Bone marrow (tissue), 2 donors: ENCODE data around the gene SORCS1.

Source experiments
- DNase-seq, 2 donors: peaks; one replicate each; lab custom pipeline; 2025; lab: John Stamatoyannopoulos, UW

SORCS1 gene

DNA sequence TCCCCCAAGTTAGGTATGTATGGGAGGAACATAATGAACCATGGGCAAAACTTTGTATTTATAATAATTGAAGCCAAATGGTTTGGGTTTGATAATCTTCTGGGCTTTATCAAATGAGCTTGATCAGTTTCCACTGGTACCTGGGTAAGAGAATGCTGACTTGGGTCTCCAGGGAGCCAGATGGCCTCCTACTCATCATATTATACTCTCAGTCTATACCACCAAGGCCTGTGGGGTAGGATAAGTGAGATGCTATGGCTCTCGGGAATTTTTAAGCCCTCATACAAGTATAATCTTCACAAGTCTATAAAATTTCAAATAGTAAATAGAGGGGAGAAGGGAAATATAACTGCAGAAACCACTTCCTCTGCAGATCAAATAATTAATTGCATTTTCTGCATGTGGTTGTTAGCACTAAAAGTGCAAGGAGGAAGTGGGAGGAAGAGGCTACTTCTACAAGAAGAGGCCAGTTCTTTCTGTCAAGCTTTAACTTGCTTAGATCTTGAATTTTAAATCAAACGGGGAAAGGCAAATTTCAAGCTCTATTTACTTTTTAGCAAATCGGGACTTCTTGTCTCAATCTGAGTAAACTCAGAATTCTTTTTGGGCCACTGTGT, 349.0 kb downstream of the SORCS1 start:
- DNase-seq = no peak

DNA sequence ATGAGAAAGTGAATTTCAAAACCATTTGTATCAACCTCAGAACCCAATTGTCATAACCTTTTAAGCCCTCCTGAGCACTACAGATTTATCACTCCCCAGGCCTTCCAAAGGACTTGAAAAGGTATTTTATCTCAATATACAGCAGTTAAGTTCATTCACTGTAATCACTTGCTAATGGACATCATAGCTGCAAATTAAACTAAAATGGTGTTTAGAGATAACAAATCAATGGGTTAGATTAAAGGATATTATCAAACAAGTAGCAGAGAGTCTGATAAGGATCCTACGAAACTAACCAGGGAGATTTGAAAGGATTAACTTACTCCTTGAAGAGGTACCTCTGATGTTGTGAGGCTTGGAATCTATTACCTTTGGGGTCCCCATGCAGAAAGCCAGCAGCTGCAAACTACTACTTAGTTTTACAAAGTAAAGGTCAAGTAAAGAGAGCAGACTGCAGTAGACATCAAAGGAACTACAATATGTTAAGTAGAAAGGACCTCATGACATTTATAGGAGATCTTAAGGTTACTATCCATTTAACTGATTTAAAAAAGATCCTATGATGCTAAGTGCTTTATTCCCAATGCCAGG, 359.4 kb downstream of the SORCS1 start:
- no peak for DNase-seq

DNA sequence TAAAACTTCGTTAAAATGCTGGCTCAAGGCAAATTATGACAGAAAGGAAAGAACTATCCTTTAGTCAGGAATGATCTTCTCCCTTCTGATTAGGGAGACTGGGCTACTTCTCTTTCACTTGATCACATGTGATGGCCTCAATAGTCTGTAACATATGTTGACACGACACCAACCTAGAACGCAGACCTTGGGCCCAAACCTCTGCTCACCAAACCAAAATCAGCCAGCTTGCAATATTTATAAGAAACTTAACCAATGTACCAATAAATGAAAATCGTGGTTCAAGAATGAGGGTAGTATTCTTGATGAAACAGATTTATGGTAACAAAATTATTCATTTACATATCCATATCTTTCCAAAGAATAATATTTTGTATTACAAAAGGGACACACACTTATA, 361.6 kb downstream of the SORCS1 start:
- DNase-seq = no peak

DNA sequence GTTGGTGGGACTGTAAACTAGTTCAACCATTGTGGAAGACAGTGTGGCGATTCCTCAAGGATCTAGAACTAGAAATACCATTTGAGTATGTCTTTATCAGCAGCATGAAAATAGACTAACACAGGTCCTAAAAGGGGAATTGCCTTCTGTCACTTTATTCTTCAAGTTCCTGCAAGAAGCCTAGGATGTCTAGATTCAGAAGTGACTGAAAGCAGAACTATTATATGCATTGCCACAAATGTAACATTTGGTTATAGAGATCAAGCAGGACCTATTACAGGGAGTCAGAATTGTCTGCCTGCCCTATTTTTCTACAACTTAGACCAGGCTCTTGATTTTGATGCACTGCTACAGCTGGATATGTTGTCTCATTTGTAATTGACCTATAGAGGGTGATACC, 364.7 kb downstream of the SORCS1 start:
- peak in 1 of 2 donors; percentile 15 for DNase-seq

DNA sequence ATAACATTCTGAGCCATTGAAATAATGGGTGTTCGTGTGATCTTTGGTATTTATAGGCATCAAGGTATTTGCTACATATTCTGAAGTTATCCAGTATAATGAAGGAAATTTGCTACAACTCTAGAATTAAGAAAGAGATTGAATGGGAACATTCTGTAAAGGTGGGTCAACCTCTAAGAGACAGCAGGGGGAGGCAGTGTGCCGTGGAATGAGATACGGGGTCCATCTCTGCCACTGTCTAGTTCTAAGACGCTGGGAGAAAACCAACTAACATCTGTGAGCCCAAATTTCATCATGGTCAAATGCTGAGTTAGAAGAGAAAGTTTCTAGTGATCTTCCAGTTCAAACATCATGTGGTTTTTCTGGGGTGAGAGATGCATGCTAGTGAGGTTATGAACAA, 368.9 kb downstream of the SORCS1 start:
- DNase-seq = no peak

DNA sequence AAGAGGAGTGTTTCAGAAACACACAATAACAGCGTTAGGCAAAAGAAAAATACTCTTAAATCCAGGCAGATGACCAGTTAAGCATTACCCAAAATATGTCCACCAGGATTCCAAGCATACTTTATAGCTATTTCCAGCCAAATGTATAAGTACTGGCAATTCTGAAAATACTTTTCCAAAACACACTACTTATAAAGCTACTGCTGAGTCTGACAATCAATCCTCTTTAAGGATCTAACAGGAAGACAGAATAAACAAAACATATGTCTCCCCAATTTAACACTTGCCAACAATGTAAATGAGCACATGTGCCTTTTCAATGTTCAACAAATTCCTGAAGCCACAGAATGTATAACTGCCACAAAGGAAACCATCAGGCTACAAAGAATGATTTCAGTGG, 370.9 kb downstream of the SORCS1 start:
- no peak for DNase-seq

DNA sequence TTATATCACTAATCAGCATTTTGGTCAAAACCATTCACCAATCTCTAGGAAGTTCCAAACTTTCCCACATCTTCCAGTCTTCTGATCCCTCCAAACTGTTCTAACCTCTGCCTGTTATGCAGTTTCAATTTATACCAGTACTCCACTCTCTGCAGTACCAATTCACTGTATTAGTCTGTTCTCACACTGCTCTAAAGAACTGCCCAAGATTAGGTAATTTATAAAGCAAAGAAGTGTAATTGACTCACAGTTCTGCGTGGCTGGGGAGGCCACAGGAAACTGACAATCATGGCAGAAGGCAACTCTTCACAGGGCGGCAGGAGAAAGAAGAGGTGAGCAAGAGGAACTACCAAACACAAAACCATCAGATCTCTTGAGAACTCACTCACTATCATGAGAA, 374.9 kb downstream of the SORCS1 start:
- DNase-seq = no peak

DNA sequence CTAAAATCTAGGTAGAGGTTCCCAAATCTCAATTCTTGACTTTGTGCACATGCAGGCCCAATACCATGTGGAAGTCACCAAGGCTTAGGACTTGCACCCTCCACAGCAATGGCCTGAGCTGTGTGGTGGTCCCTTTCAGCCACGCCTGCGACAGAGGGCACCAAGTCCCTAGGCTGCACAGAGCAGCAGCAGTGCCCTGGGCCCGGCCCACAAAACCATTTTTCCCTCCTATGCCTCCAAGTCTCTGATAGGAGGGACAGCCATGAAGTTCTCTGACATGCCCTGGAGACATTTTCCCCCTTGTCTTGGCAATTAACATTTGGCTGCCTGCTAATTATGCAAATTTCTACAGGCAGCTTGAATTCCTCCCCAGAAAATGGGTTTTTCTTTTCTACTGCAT, 375.5 kb downstream of the SORCS1 start:
- no peak for DNase-seq

DNA sequence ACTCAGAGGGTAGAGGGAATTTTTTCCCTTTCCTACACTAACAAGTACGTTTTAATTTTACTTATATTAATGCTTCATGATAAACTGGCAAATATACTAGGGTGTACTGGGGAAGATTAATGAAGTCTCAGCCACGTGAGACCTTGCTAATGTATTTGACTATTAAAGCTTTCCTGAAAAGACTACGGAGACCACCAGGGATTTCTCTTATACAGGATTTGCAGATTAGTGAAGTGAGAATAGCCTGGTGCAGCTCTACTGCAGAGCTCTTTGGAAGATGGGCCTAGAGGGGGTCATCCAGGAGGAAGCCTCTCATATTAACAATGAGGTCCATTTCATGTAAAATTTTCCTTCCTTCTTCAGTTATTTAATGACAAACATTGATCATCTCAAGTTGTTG, 379.0 kb downstream of the SORCS1 start:
- DNase-seq = no peak

DNA sequence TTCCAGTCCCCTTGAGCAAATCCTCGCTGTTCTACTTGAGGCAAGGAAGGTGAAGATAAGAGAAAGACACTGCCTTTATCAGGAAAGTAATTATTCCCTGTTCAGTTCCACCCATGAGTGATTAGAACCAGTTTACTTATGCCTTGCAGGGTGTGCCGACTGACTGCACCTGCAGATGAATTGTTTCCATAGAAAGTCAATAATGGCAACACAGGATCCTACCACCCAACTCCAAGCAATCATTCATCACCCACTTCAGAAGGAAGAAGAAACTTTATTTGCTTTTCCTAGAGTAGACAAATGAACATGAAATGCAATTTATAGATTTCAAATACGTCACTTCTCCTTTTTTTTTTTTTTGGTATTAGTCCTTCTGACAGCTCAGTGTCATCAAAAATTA, 383.9 kb downstream of the SORCS1 start:
- no peak for DNase-seq

DNA sequence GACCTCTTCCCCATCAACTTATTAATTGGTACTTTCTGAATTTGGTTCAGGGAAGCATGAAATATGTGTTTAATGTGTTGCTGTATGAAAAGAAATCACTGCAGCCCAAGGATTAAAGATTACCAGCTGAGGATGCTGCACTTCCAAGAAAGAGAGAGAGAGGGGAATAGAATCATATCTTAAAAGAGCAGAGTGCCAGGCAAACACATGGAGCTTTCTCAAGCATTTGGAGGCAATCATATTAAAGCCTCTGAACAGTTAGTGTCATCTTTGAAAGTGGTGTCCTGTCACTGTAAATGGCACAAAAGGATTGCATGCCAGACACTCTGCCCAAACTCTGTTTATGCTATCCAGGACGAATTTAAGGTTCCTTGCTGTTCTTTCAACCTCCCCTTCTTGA, 386.7 kb downstream of the SORCS1 start:
- DNase-seq = no peak

DNA sequence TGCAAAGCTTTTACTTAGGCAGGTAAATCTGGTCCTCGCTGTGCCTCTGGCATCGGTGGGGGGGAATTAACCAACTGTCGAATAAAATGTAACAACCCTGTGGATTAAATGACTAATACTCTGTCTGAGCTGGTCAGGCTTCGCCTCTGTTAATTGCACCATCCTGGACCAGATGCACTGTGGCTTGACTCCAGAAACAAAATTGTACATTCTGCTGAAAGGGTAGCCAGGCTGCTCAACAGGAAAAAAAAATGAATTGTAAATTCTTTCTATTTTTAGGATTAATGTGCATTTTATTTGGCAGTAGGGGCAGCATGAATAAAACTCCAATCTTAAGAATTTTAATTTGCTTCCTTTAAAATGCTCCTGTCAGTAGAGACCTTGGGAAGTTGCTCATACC, 389.4 kb downstream of the SORCS1 start:
- DNase-seq = no peak

DNA sequence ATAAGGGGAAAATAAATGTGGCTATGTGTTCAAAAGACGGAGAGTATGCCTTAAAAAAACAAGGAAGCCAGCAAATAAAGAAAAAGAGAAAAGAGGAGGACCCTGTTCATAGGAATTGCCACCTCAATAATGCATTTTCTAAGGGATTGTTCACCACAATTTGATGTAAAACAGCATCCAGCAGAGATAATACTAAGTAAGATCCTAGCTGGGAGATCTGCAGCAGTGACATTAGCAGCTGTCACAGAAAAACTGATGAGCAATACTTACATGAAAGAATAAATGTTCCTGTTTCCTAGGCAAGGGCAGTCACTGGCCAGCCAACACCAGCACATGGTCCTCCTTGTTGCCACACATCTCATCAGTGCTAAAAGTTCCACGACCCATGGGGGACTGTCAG, 391.5 kb downstream of the SORCS1 start:
- no peak for DNase-seq

DNA sequence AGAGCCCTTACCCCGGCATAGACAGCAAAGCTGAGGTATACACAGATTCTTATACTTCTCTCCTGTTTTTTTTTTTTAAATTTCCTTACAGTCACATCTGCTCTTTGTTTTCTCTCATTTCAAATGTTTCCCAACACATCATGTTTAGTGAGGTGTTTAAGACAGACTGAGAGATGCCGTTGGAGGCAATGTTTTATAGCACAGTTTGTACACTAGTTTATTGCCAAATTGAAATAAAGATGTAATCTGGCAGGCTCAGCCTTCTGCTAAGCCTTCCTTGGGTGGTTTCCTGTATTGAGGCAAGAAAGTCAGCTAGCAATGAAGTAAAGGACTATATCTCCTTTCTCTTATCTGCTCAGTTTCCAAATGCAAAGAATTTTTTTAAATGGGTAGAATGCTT, 393.4 kb downstream of the SORCS1 start:
- no peak for DNase-seq

DNA sequence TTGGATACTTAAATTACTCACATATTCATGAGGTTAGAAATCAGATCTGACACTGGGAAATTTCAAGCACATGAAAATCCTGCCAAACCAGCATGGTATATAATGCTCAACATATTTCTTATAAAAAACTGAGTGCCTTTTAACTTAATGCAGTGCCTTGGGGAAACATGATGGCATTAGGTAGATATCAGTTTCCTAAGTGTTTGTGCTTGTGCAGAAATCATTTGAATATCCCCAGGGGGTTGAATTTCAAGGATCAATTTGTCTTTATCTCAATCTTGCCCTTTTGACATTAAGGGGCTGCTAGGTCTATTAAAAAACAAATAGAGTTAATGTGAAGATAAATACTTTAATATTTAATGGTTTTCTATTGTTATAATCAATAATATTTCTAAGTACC, 396.3 kb downstream of the SORCS1 start:
- no peak for DNase-seq

DNA sequence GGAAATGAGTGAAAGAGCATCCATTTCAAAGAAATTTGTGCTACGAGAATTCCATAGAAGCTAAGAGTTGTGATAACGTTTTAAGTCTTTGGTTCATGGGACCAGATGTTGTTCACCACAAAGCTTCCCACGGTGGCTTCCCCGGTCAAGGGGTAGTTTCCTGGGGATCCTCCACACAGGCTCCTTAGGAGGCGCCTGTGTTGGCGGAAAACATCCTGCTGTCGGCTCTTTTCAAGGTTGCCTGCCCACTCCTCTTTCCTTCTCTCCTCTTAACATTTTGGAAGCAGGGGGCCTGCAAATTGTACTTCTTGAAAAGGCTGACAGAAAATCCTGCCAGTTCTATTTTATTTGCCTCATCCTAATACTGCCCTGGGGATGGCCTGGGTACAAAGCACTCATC, 398.6 kb downstream of the SORCS1 start:
- no peak for DNase-seq

DNA sequence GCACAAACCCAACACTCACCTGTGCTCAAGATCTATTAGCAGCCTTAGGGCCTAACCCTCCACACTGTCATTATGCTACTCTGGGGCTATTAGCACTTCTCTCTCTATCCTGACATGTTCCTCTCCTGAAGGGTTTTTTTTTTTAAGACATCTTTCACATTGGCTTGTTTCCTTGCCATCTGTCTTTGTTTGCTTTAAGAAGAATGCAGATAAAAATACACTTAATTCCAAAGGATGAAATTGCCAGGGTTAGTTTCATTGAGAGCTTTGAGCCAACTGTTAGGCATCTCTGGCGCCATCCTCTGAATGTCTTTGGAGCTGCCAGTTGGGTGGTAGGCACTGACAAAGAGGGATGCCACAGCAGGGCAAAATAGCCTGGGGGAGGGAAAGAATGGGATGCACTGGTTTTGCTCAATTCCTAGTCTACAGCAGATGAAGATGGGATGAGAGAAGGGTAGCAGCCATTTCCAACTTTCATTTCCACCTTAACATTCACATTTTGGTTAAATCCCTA, 399.2 kb downstream of the SORCS1 start:
- no peak for DNase-seq

DNA sequence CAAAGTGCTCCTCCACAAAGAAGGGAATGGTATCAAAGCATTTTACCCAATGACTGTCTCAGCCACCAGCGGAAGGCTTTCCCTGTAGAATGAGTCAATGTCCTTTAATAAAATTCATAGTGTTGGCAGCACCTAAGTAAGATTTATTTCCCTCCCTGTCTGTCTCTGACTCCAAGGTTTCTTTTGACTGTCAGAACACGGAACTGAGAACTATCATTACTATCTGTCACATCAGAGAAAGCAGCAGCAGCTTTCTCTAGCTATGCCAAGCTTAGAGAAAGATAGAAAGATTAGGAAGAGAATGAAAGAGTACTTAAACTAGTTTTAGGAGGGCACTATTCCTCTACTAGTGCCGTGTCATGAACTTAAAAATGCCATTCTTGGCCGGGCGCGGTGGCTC, 400.1 kb downstream of the SORCS1 start:
- DNase-seq = no peak

DNA sequence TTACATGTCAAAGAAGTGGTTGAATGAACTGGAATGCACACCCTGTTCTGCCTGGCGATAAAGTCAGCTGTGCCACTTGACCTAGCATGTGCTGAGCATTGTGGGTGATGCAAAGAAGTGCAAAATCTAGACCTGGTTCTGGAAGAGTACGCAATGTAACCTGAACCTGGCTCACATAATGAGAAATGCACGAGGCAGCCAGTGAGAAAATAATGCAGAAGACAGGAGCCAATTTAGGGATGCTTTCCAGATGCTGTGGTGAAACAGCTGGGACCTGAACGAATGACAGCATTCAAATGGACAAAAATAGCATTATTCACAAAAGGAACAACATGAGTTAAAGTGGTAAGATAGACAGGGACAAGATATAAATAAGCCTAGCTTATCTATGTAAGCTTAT, 402.6 kb downstream of the SORCS1 start:
- DNase-seq = no peak

DNA sequence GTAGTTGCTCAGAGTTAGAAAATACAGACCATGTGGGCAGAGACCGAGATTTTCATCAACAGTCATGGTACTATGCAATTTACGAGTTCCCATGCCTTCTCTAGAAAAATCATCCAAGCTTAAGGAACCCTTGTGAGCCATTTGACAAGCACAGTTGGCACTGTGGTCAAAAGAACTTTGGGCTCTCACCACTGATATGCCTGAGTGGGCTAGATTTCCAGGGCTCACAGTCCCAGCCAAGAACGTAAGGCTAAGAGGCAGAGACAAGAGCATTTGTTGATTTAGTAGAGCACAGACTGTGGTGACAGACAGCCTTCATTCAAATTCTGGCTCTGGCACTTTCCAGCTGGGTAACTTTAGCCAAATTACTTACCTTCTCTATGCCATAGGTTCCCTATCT, 407.0 kb downstream of the SORCS1 start:
- DNase-seq = no peak

DNA sequence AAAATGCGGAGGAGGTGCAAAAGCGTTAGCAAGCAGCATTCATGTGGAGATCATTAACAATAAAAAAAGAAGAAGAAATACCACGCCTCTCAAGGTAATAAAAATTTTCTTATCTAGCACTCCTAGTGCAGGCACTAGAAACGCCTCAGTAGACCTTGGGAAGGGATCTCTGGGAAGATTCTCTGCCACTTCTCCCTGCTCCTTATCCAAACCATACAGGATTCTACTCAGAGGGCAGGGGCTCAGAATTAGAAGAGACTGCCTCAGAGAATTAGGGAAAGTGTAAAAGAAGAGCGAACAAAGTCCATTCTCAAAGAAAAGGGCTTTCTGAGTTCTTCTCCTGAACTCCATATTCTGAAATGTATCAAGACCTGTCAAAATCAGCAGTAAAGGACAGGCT, 413.4 kb downstream of the SORCS1 start:
- no peak for DNase-seq

DNA sequence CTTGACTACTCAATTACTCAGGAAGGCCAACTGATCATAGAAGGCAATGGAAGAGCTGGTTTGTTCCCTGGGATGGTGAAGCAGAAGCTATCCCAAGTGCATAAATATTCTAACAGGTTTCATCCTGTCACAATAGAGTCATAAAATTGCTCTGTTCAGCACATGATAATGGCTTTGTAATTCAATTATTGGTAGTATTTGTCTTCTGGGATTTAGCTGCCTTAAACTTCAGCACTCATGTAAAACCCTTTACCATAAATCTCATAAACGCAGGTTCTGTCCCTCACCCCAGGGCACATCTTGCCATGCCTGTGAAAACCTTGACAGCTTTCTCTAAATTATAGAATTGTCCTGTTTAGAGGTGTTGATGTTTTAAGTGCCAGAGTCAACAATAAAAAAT, 417.6 kb downstream of the SORCS1 start:
- no peak for DNase-seq

DNA sequence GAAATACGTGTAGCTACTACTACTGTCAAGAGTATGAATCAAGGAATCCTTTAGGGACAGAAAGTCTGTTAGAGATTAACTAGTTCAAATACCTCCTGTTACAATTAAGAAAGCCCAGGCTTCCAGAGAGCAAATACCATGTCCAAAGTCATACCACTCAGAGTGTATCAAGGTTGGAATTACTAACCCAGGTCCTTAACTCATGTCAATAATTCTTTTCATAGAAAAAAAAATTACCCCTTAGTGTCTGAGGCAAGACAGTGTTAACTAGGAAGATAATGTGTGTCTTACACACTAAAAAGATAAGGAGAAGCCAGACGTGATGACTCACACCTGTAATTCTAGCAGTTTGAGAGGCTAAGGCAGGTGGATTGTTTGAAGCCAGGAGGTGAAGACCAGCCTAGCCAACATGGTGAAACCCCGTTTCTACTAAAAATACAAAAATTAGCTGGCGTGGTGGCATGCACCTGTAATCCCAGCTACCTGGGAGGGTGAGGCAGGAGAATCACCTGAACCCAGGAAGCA, 423.4 kb downstream of the SORCS1 start:
- DNase-seq = no peak

DNA sequence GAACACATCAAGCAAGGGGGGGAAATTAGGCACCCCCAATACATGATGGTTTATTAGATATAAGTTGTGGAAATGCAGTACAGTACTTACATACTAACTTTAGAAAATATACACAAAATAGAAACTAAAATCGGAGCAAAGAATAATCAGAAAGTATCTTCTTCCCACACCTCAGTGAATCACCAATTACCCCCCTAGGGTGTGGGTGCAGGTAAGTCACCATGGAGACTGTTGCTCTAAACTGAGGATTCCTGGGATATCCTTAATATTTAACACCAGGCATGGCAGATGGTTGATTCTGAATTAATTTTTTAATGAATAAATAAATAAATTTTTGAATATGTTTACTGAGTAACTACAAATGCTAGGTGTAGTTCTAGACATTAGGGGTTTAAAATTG, 424.4 kb downstream of the SORCS1 start:
- no peak for DNase-seq
